HG03135 (cell line): ENCODE results near the gene DNAH14.
"Not testable (repeated sequence)": the region's sequence is repeated elsewhere in the genome, so short reads cannot be mapped to it uniquely, and the experiment has no call there.

ENCODE experiments used
- ATAC-seq: cut with Tn5 transposase; IDR thresholded peaks from one replicate; pipeline ENCODE4 v1.9.1; 2021; ENCODE audit warnings: mild to moderate bottlenecking, moderate library complexity; ENCODE audit not compliant: unreplicated experiment

DNAH14 gene

DNA sequence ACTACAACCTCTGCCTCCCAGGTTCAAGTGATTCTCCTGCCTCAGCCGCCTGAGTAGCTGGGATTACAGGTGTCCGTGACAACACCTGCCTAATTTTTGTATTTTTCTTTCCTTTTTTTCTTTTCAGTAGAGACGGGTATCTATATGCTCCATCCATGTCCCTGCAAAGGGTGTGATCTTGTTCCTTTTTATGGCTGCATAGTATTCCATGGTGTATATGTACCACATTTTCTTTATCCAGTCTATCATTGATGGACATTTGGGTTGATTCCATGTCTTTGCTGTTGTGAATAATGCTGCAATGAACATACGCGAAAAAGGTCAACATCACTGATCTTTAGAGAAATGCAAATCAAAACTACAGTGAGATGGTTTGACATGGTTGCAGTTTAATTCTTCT lies 62.1 kb downstream of the DNAH14 start:
- ATAC-seq = not testable (repeated sequence)

DNA sequence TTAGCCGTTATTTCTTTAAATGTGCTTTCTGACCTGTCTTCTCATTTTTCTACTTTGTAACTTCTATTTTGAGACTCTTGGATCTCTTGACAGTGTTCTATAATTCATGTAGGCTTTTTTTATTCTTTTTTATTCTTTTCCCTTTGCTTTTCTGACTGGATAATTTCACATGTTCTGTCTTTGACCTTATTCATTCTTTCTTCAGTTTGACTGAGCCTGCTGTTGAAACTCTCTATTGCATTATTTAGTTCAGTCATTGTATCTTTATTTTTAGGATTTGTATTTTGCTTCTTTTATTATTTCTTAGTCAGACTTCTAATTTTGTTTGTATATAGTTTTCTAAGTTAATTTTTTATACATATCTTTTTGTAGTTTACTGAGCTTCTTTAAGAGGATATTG lies 66.1 kb downstream of the DNAH14 start:
- ATAC-seq = no peak

DNA sequence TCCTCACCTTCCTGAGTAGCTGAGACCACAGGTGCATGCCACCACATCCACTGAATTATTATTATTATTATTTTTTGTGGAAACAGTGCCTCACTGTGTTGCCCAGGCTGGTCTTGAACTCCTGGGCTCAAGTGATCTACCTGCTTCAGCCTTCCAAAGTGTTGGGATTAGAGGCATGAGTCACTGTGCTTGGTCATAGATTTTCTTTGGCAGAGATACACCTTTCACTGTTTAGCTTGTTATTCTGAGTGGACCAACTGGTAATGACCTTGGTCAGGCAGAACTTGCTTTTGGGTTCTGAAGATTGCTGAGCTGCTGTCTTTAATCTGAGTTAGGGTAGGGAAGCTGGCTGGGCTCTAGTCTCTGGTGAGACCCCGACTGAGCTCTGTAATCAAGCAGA lies 66.8 kb downstream of the DNAH14 start:
- ATAC-seq = no peak

DNA sequence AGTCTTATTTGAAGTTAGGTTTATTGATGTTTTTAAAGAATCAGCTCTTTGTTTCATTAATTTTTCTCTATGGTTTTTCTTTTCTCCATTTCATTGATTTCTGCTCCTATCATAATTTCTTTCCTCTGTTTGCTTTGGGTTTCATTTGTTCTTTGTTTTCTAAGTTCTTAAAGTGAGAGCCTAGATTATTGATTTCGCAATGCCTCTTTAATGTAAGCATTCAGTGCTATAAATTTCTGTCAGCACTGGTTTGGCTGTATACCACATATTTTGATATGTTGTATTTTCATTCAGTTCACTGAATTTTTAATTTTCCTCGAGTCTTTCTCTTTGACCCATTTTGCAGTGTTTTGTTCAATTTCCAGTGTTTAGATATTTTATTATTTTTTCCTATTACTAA lies 68.7 kb downstream of the DNAH14 start:
- no peak for ATAC-seq

DNA sequence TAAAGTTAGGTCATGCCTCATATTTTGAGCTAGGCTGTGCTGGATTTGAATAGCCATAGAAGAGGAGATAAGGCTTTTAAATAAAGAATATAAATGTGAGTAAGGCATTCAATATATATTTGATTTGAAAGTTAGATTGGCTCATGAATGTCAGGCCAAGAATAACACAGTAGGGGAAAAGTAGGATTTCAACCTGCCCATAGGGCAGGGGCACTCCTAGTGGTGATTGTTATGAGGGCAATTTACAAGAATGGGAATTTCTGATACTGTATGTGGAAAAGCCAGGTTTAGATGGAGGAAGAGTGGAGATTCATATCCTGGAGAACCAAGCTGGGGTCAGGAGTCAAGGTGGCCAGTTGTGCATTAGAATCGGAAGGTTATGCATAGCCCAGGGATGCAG lies 74.9 kb downstream of the DNAH14 start:
- no peak for ATAC-seq

DNA sequence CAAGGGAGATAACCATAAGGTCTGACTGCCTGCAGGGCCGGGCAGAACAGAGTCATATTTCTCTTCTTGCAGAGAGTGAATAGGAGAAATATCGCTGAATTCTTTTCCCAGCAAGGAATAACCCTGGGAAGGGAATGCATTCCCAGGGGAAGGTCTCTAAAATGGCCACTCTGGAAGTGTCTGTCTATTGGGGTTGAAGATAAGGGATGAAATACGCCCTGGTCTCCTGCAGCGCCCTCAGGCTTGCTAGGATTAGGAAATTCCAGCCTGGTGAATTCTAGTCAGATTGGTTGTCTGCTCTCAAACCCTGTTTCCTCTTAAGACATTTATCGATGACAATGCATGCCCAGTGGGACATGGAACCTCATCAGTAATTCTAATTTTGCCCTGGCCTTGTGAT lies 76.9 kb downstream of the DNAH14 start:
- not testable (repeated sequence) for ATAC-seq

DNA sequence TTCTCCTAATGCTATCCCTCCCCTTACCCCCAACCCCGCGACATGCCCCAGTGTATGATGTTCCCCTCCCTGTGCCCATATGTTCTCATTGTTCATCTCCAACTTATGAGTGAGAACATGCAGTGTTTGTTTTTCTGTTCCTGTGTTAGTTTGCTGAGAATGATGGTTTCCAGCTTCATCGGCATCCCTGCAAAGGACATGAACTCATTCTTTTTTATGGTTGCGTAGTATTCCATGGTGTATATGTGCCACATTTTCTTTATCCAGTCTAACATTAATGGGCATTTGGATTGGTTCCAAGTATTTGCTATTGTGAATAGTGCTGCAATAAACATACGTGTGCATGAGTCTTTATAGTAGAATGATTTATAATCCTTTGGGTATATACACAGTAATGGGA lies 78.6 kb downstream of the DNAH14 start:
- ATAC-seq = not testable (repeated sequence)

DNA sequence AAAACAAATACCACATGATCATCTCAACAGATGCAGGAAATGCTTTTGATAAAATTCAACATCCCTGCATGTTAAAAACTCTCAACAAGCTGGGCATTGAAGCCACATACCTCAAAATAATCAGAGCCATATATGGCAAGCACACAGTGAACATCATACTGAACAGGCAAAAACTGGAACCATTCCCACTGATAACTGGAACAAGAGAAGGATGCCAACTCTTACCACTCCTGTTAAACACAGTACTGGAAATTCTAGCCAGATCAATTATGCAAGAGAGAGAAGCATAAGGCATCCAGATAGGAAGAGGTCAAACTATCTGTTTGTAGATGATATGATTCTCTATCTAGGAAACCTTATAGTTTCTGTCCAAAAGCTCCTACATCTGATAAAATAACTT lies 91.6 kb downstream of the DNAH14 start:
- ATAC-seq = no peak

DNA sequence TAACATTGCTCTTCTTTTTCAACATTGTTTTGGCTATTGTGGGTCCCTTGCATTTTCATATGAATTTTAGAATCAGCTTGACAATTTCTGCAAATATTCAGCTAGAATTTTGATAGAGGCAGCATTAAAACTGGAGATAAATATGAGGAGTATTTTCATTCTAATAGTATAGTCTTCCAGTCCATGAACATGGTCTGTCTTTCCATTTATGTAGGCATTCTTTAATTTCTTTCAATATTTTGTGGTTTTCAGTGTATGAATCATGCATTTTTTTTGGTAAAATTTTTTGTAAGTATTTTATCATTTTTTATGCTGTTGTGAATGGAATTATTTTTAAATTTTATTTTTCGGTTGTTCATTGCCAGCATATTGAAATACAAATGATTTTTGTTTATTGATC lies 97.2 kb downstream of the DNAH14 start:
- ATAC-seq = no peak

DNA sequence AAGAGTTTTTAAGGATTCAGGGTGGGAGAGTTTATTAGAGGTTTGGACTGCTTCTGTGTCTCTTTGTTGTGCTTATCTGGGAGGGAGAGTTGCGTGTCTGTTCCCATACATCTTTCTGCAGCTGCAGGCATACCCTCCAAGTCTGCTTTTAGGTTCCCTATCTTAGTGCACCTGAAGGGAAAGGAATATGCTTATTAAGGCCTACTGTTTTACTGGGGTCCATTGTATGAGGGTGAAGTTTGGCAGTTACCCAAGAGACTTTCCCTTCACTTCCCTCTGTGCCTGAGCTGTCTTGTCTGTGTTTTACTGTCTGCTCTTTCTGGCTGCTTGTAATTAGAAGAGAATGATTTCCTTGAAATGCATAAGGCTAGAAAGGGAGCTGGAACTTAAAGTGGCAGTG lies 107.0 kb downstream of the DNAH14 start:
- ATAC-seq = not testable (repeated sequence)

DNA sequence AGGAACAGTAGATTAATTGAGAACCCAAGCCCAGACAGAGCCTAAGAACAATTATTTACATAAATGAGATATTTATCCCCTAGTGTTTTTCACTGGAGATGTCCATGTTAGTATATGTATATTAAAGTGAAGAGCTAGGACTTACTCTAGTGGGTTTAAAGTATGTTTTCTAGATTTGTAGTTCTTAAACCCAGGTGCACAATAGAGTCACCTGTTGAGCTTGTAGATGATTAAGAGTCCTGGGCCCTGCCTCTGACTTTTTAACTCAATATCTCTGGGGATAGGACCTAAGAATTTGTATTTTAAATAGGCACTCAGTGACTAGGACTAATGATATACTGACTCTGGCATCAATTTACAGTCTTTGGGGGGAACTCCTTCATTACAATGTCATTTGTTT lies 112.8 kb downstream of the DNAH14 start:
- no peak for ATAC-seq

DNA sequence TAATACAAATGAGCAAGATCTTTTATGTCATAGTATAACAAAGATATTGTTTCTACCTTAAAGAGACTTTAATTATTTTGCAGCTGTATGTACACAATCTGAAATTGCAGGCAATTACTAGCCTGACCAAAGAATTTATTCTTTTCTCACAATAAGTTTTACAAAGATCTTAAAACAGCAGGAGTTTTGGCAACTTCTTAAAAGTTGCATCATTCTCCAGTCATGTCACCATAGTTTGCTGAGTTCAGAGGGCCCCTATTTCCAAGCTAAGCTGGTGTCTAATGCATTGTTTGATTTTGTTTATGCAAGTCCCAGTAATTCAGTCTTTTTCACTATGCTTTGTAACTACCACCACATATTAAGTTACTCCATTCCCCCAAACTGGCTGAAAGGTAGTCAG lies 114.8 kb downstream of the DNAH14 start:
- ATAC-seq = no peak

DNA sequence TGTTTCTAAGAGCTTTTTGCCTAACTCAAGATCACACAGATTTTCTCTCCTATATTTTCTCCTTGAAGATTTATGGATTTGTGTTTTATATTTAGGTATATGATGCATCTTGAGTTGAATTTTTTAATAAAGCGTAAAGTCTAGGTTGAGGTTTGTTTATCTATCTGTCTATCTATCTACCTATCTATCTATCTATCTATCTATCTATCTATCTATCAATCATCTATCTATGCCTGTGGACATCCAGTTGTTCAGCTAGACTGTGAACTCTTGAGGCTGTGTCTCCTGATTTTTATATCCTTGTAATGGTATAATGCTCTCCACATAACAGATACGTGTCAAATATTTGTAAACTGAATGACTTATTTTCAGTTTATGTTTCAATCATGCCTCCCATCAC lies 120.1 kb downstream of the DNAH14 start:
- no peak for ATAC-seq

DNA sequence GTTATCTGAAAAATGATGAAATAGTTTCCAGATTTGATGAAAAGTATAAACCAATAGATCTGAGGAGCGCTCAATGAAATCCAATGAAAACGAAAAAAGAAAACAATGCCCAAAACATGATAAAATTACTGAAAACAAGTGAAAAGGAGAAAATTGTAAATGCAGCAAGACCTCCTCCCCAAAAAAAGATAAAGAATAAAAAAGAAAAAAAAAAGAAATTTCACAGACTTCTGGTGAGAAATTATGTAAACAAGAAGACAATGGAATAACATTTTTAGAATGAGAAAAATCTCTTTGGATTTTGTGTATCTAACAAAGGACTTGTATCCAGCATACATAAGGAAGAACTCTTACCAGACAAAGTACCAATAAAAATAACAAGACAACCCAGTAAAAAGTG lies 134.2 kb downstream of the DNAH14 start:
- no peak for ATAC-seq

DNA sequence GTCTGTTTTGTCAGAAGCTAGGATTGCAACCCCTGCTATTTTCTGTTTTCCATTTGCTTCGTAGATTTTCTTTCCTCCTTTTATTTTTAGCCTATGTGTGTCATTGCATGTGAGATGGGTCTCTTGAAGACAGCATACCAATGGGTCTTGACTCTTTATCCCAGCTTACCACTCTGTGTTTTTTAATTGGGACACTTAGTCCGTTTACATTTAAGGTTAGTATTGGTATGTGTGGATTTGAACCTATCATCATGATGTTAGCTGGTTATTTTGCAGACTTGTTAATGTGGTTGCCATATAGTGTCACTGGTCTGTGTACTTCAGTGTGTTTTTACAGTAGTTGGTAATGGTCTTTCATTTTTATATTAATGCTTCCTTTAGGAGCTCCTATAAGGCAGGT lies 141.5 kb downstream of the DNAH14 start:
- ATAC-seq = no peak

DNA sequence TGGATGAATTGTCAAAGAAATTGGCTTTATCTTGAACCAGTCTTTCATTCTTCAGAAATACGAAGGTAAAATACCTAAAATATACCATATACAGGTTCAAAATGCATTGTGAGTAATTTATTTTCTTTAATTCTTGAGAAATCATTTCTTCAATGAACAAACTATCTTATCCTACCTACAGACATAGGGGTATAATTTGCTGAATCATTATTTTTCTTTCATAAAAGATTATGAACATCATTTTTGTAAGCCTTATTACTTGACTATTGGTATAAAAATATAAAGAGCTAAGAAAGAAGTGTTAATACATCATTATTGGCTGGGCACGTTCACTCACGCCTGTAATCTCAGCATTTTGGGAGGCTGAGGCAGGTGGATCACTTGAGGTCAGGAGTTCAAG lies 167.7 kb downstream of the DNAH14 start:
- no peak for ATAC-seq

DNA sequence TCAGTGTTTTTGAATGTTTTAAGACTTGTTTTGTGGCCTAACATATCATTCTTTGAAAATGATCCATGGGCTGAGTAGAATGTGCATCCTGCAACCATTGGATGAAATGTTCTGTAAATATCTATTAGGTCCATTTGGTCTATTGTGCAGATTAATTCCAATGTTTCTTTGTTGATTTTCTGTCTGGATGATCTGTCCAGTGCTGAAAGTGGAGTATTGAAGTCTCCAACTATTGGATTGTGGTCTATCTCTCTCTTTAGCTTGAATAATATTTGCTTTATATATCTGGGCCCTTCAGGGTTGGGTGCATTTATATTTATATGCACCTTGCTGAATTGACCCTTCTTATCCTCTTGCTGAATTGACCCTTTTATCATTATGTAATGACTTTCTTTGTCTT lies 181.5 kb downstream of the DNAH14 start:
- no peak for ATAC-seq

DNA sequence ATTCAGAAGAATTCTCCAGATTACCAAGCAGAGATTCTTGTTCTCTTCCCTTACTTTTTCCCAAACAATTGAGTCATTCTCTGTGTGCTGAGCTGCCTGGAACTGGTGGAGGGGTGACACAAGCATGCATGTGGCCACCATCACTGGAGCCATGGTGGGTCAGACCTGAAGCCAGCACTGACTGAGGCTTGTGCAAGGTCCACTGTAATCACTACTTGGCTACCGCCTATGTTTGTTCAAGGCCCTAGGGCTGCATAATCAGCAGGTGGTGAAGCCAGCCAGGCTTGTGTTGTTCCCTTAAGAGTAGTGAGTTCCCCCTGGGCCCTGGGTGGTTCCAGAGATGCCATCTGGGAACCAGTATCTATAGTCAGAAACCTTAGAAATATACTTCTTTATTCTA lies 183.8 kb downstream of the DNAH14 start:
- ATAC-seq = no peak

DNA sequence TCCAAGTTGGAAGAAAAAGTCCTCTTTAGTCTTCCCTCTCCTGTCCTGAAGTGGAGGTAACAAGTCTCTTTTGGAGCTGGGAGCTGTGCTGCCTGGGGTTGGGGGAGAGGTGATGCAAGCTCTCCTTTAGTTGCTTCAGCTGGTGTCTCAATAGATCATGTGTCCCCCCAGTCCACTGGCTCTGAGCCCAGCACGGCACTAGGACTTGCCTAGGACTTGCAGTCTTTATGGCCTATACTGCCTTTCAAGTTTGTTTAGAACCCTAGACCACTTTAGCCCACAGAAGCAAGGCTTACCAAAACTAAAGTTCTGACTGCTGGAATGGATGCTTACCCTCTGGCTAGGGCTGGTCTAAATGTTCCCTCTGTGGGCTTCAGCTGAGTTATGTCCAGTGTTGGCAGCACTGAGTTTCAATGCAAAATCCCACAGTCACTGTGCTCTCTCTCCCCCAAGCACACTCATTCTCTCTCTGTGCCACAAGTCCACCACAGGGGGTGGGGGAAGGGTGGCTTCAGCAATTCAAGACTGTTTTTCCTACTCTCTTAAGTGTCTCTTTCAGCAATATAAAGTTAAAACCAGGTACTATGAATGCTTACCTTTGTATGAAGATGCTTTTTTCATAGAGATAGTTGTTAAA lies 185.0 kb downstream of the DNAH14 start:
- ATAC-seq = no peak

DNA sequence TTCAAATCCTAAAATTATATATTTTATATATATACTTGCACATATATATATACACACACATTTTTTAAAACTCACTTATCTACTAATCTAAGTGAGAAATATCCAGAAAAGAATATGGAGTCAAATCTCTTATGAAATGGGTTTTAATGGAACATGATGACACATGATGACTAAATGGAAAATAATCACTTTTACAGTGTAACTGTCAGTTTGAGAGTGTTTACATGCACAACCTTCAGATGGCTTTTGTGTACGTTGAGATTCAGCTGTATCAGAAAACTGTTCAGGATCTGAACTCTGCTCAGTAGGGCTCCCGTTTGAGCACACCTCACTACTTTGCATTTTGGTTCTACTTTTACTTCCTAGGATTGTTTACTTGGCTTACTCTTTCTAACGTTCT lies 189.8 kb downstream of the DNAH14 start:
- no peak for ATAC-seq

DNA sequence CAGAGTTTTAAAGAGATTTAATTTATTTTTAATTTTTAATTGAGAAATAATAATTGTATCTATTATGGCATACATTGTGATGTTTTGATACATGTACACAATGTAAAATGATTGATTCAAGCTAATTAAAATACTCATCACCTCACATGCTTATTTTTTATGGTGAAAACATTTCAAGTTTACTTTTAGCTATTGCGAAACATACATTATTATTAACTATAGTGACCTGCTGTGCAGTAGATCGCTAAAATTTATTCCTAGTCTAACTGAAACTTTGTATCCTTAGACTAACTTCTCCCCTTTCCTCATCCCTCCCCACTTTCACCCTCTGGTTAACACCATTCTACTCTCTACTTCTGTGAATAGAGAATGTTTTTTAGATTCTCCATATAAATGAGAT lies 191.6 kb downstream of the DNAH14 start:
- no peak for ATAC-seq

DNA sequence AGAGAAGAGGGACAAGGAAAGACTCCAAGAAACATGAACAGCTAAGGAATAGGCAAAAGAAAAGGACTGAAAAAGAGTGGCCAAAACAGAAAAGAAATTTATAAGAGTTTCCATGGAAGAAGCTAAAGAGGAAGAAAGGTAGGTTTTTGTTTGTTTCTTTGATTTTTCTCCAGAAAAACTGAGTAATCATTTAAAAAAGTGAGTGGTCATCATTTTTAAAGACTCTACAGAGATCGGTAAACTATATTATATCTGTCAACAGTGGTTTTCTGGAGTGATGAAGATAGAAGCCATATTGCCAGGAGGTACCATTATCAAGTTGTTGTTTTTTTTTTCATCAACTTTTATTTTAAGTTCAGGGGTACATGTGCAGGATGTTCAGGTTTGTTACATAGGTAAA lies 202.4 kb downstream of the DNAH14 start:
- no peak for ATAC-seq

DNA sequence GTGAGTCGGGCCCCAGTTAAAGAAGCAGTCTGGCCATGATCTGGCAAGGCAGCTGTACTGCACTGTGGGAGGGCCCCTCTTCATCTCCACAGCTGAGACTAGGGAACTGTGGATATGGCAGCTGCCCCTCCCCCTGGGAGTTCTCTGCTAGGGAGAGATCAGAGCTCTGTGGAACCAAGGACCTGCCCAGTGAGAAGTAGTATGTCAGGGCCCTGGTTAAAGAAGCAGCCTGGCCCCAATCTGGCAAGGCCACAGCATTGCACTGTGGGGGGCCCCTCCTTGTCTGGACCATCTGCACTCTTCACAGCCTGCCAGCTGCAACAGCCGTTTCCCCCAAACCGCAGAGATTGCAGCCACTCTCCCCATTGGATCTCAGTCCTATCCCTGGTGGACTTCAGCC lies 208.5 kb downstream of the DNAH14 start:
- no peak for ATAC-seq

DNA sequence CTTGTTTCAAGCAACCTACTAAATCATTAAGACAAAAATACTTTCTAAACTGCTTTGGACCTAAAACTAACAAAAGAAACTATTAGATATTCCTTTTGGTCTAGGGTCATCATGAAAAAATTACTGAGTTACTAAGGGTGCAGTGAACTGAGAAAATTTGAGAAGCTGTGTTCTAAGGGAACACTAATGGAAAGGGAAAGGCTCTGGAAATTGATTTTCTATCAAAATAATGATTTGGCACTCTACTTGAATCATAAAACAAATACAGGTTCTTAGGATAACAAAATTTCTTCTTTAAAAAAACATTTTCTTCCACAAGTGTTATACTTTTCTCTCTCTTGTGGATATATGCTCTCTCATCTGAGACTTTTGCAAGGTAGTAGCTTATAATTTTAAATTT lies 213.5 kb downstream of the DNAH14 start:
- ATAC-seq = no peak
